ENCODE measurements around the gene KRTAP5-10. TPM values are rescaled to one million over a fixed set of nuclear protein-coding genes. Genes with fewer than 3 reads are reported as not detected.

KRTAP5-10 gene
- total RNA-seq, 1 experiment from 2014 or later, result 0.20 TPM

- no peaks in the 10 kb centered on the region for H3K36me3 ChIP-seq (ENCODE audit: control insufficient read depth in 1 of 2, insufficient read depth in 2 of 2, low read length in 2 of 2)
- ATAC-seq (peak; percentile 92), DNase-seq (ENCODE audit: low read depth, low spot score) (peak; percentile 51)
- ChIA-PET POLR2A (interaction anchor here (0.5 kb wide), 1 partner anchor 1094 kb away, joined by 3 read pairs; no protein-coding TSS in a partner anchor), RAD21 (ENCODE audit: low non-redundant PET in 1 of 2, low total read pairs in 2 of 2, uncharacterized antibody in 2 of 2, unreplicated experiment in 2 of 2) (interaction anchor here (0.7 to 1.2 kb wide), 2 partner anchors 142 to 443 kb away, joined by 3 read pairs; no protein-coding TSS in a partner anchor), CTCF (interaction anchor here (0.8 to 2.4 kb wide), 7 partner anchors 10 to 748 kb away, joined by 3 to 19 read pairs (median 4); no protein-coding TSS in a partner anchor)
- H3K4me1 ChIP-seq (ENCODE audit: control insufficient read depth in 1 of 2, insufficient read depth in 2 of 2, low read length in 2 of 2), result peaks cover 0 to 16% of the 10 kb centered on the region in 2 experiments; a peak in 2 of 4 replicates
- no peak overlapping the region for H3K4me2 ChIP-seq (ENCODE audit: low read length)
- no TSS peak for BruUV-seq (replicated peaks)
- H2AFZ ChIP-seq (ENCODE audit: low read depth, low read length, poor library complexity, severe bottlenecking), result peak overlapping the region; percentile 58
- no peaks in the 10 kb centered on the region for H3K9me3 ChIP-seq (ENCODE audit: control insufficient read depth in 1 of 2, insufficient read depth in 1 of 2, low read depth in 1 of 2, low read length in 2 of 2)
- H3K79me2 ChIP-seq (ENCODE audit: insufficient read depth, low read length), result no peaks in the 10 kb centered on the region
- intact Hi-C loops (cut with micrococcal nuclease), result no loop called here
- no peaks in the 10 kb centered on the region for H3K9me2 ChIP-seq (ENCODE audit: insufficient read depth)
- H3K27me3 ChIP-seq (ENCODE audit: insufficient read depth, low read length), result peaks cover 10% of the 10 kb centered on the region; the same call in 1 of the 2 replicates
- TF ChIP-seq RAD21 (IDR thresholded peaks at IDR 0.05; ENCODE audit: low read depth) (peak; percentile 74), TCF7L2 (IDR thresholded peaks at IDR 0.05; ENCODE audit: borderline replicate concordance, extremely low read depth, insufficient read depth, insufficient read length) (no peak), CTCF (IDR thresholded peaks at IDR 0.05 in 2 of 3, conservative IDR thresholded peaks at IDR 0.05 in 1 of 3; ENCODE audit: borderline replicate concordance in 1 of 3, insufficient read depth in 1 of 3, low read depth in 2 of 3, low read length in 2 of 3) (peak; percentile 32 to 70 (median 68); a peak in 4 of 6 replicates)
- H3K4me3 ChIP-seq (replicated peaks in 1 of 2; ENCODE audit: low read depth in 1 of 2, low read length in 2 of 2), result no peak overlapping the region
- H3K9ac ChIP-seq (ENCODE audit: low read length), result no peak overlapping the region
- H4K20me1 ChIP-seq (ENCODE audit: insufficient read depth), result no peaks in the 10 kb centered on the region
- no peak overlapping the region for H3K27ac ChIP-seq (ENCODE audit: low read depth, low read length)
These were observed 2.0 kb upstream of the KRTAP5-10 start for GRCh38 chr11:71563406-71563805.

- no peaks in the 10 kb centered on the region for H4K20me1 ChIP-seq (ENCODE audit: insufficient read depth)
- POLR2A ChIA-PET, result interaction anchor here (0.6 kb wide), 1 partner anchor 23 kb away, joined by 3 read pairs; no protein-coding TSS in a partner anchor
- BruUV-seq (replicated peaks), result no TSS peak
These were observed 933 bp upstream of the KRTAP5-10 start for GRCh38 chr11:71564430-71564829.

More at GRCh38 chr11:71564430-71564829, 933 bp upstream of the KRTAP5-10 start:
- no peaks in the 10 kb centered on the region for H3K9me2 ChIP-seq (ENCODE audit: insufficient read depth)
- RAD21 ChIA-PET (ENCODE audit: low non-redundant PET in 1 of 2, low total read pairs in 2 of 2, uncharacterized antibody in 2 of 2, unreplicated experiment in 2 of 2), result no interaction called here
- CTCF ChIA-PET, result no interaction called here
- no peak overlapping the region for H3K9ac ChIP-seq (ENCODE audit: low read length)
- no peak overlapping the region for H3K4me3 ChIP-seq (replicated peaks in 1 of 2; ENCODE audit: low read depth in 1 of 2, low read length in 2 of 2)
- DNase-seq (ENCODE audit: low read depth, low spot score) (no peak), ATAC-seq (no peak)
- intact Hi-C loops (cut with micrococcal nuclease), result no loop called here
- no peak overlapping the region for H2AFZ ChIP-seq (ENCODE audit: low read depth, low read length, poor library complexity, severe bottlenecking)
- H3K27ac ChIP-seq (ENCODE audit: low read depth, low read length), result no peak overlapping the region
- H3K4me1 ChIP-seq (ENCODE audit: control insufficient read depth in 1 of 2, insufficient read depth in 2 of 2, low read length in 2 of 2), result peaks cover 0 to 16% of the 10 kb centered on the region in 2 experiments; a peak in 2 of 4 replicates
- H3K79me2 ChIP-seq (ENCODE audit: insufficient read depth, low read length), result no peaks in the 10 kb centered on the region
- no peak overlapping the region for H3K4me2 ChIP-seq (ENCODE audit: low read length)
- no peaks in the 10 kb centered on the region for H3K9me3 ChIP-seq (ENCODE audit: control insufficient read depth in 1 of 2, insufficient read depth in 1 of 2, low read depth in 1 of 2, low read length in 2 of 2)
- peaks cover 16% of the 10 kb centered on the region; the same call in 1 of the 2 replicates for H3K27me3 ChIP-seq (ENCODE audit: insufficient read depth, low read length)
- no peak for TF ChIP-seq CBX3 (IDR thresholded peaks at IDR 0.05; ENCODE audit: low read depth)
- no peak for TF ChIP-seq EZH2 (IDR thresholded peaks at IDR 0.05)
- no peak for TF ChIP-seq POLR2AphosphoS5 (IDR thresholded peaks at IDR 0.05; ENCODE audit: low read depth, low read length)
- TF ChIP-seq MAX (IDR thresholded peaks at IDR 0.05), result no peak
- no peak for TF ChIP-seq RAD21 (IDR thresholded peaks at IDR 0.05; ENCODE audit: low read depth)
- TF ChIP-seq YY1 (IDR thresholded peaks at IDR 0.05; ENCODE audit: extremely low read depth, insufficient replicate concordance, low read depth, low read length), result no peak
- no peak for TF ChIP-seq EGR1 (IDR thresholded peaks at IDR 0.05; ENCODE audit: low read depth)
- no peak for TF ChIP-seq JUND (IDR thresholded peaks at IDR 0.05)
- no peak for TF ChIP-seq SIN3A (IDR thresholded peaks at IDR 0.05; ENCODE audit: low read depth)
- TF ChIP-seq POLR2A (IDR thresholded peaks at IDR 0.05; ENCODE audit: borderline replicate concordance, extremely low read depth, insufficient read depth, insufficient read length), result no peak
- TF ChIP-seq SRF (IDR thresholded peaks at IDR 0.05; ENCODE audit: low read depth), result no peak
- no peak for TF ChIP-seq CEBPB (IDR thresholded peaks at IDR 0.05; ENCODE audit: low read depth)
- no peaks in the 10 kb centered on the region for H3K36me3 ChIP-seq (ENCODE audit: control insufficient read depth in 1 of 2, insufficient read depth in 2 of 2, low read length in 2 of 2)

Measured in HCT116 (cell line).